Omental fat pad (tissue), 4 donors: ENCODE measurements around the gene IRX2. TPM values are rescaled to one million over a fixed set of nuclear protein-coding genes. Genes with fewer than 3 reads are reported as not detected.

Source experiments
- ATAC-seq: fragments of 150-250 bp; one replicate; pipeline ENCODE4 v1.9.1; 2016; ENCODE audit warnings: mild to moderate bottlenecking, moderate library complexity; ENCODE audit not compliant: low FRiP score
- DNase-seq: peaks from one replicate; pipeline ENCODE4 v3.0.0-alpha.2; 2019; ENCODE audit warnings: low spot score
- CTCF ChIP-seq, 3 donors: fragments of 450-650 bp; IDR thresholded peaks; one replicate each; pipeline ENCODE4 v1.5.1; 2016 to 2017; ENCODE audit warnings: antibody characterized with exemption in 3 of 3, mild to moderate bottlenecking in 3 of 3, moderate library complexity in 2 of 3
- total RNA-seq, 4 donors: library from RNA; depleted of rRNA; stranded (reverse); fragments of >200 nt; gene quantifications; one replicate each; pipeline ENCODE4 v1.1.0, GENCODE V29; 2016

The IRX2 gene
- total RNA-seq, 4 donors from 2014 or later, result 0.19 to 0.84 (median 0.63) TPM; not detected in 1

GRCh38 chr5:2735996-2736395, 15.5 kb downstream of the IRX2 start:
- DNase-seq, result no peak

GRCh38 chr5:2732850-2733249, 18.6 kb downstream of the IRX2 start:
- TF ChIP-seq CTCF (IDR thresholded peaks at IDR 0.05), result no peak
- DNase-seq, result no peak
- no peak for ATAC-seq

More at GRCh38 chr5:2735996-2736395, 15.5 kb downstream of the IRX2 start:
- no peak for ATAC-seq
- TF ChIP-seq CTCF (IDR thresholded peaks at IDR 0.05), result no peak

GRCh38 chr5:2732004-2732403, 19.5 kb downstream of the IRX2 start:
- TF ChIP-seq CTCF (IDR thresholded peaks at IDR 0.05), result no peak
- no peak for ATAC-seq
- DNase-seq, result no peak

GRCh38 chr5:2729189-2729588, 22.3 kb downstream of the IRX2 start:
- no peak for ATAC-seq
- TF ChIP-seq CTCF (IDR thresholded peaks at IDR 0.05), result no peak

GRCh38 chr5:2727550-2727949, 23.9 kb downstream of the IRX2 start:
- DNase-seq (no peak), ATAC-seq (no peak)
- TF ChIP-seq CTCF (IDR thresholded peaks at IDR 0.05), result no peak

More at GRCh38 chr5:2729189-2729588, 22.3 kb downstream of the IRX2 start:
- no peak for DNase-seq

- no peak for ATAC-seq
- TF ChIP-seq CTCF (IDR thresholded peaks at IDR 0.05), result no peak
- no peak for DNase-seq
Observed at GRCh38 chr5:2725980-2726765, 25.3 kb downstream of the IRX2 start.

- no peak for ATAC-seq
- no peak for TF ChIP-seq CTCF (IDR thresholded peaks at IDR 0.05)
Observed at GRCh38 chr5:2724831-2725230, 26.6 kb downstream of the IRX2 start.

More at GRCh38 chr5:2724831-2725230, 26.6 kb downstream of the IRX2 start:
- no peak for DNase-seq
